IMR-90 (cell line): ENCODE results near the gene ALX4. TPM values are rescaled to one million over a fixed set of nuclear protein-coding genes. Genes with fewer than 3 reads are reported as not detected.

ENCODE experiments used
- ATAC-seq: fragments of 200-7000 bp; cut with Tn5 transposase; 2 replicates; pipeline ENCODE4 v1.9.1; 2020; ENCODE audit warnings: low read depth, mild to moderate bottlenecking, moderate library complexity
- BruUV-seq: library from RNA; stranded (reverse); fragments of 400-500 nt; replicated peaks from 2 replicates; lab custom pipeline; 2021; lab: Mats Ljungman, UMichigan
- CTCF ChIA-PET: fragments of 300-600 bp; formaldehyde crosslinking; extraction: SDS; loops from one replicate; lab custom pipeline; 2021; ENCODE audit warnings: antibody characterized with exemption; lab: Yijun Ruan, JAX
- POLR2A ChIA-PET: fragments of 300-600 bp; sonication (Branson Sonifier 250); formaldehyde crosslinking; loops from one replicate; lab custom pipeline; 2022; ENCODE audit warnings: antibody characterized with exemption; ENCODE audit not compliant: unreplicated experiment; lab: Charles Lee
- DNase-seq: peaks from one replicate; pipeline ENCODE4 v3.0.0; 2013
- H2AFZ ChIP-seq: replicated peaks from 2 replicates; pipeline ENCODE3; 2013; ENCODE audit warnings: low read length, mild to moderate bottlenecking; ENCODE audit not compliant: poor library complexity
- H2AK5ac ChIP-seq: 2 replicates; pipeline ENCODE4 v1.6.1; 2013; ENCODE audit warnings: low read depth, low read length, inconsistent platforms
- H2AK9ac ChIP-seq: replicated peaks from 2 replicates; pipeline ENCODE3; 2013; ENCODE audit warnings: mild to moderate bottlenecking, low read depth, low read length, moderate library complexity; ENCODE audit not compliant: poor library complexity
- H2BK120ac ChIP-seq: 2 replicates; pipeline ENCODE4 v1.6.1; 2013; ENCODE audit warnings: low read depth, low read length, inconsistent platforms
- H2BK15ac ChIP-seq: 3 replicates; pipeline ENCODE4 v1.6.1; 2013; ENCODE audit warnings: low read depth, low read length, inconsistent platforms
- H2BK20ac ChIP-seq: 2 replicates; pipeline ENCODE4 v1.6.1; 2013; ENCODE audit warnings: low read depth, mild to moderate bottlenecking, inconsistent platforms, low read length, moderate library complexity
- H2BK5ac ChIP-seq: 2 replicates; pipeline ENCODE4 v1.6.1; 2013; ENCODE audit warnings: mild to moderate bottlenecking, low read depth, low read length, inconsistent platforms; ENCODE audit not compliant: poor library complexity, severe bottlenecking
- H3K14ac ChIP-seq: replicated peaks from 2 replicates; pipeline ENCODE4 v1.6.1; 2013; ENCODE audit warnings: low read depth, low read length, inconsistent platforms
- H3K18ac ChIP-seq: 2 replicates; pipeline ENCODE4 v1.6.1; 2013; ENCODE audit warnings: low read depth, low read length, control low read depth
- H3K23ac ChIP-seq: 2 replicates; pipeline ENCODE4 v1.6.1; 2013; ENCODE audit warnings: low read depth, low read length, inconsistent platforms
- H3K27ac ChIP-seq: 2 replicates; pipeline ENCODE4 v1.5.1; 2013; ENCODE audit warnings: mild to moderate bottlenecking, control low read depth, low read length; ENCODE audit not compliant: insufficient read depth
- H3K27me3 ChIP-seq: 2 replicates; pipeline ENCODE4 v1.6.1; 2013; ENCODE audit warnings: low read length; ENCODE audit not compliant: control insufficient read depth, insufficient read depth
- H3K36me3 ChIP-seq: 2 replicates; pipeline ENCODE4 v1.6.1; 2013; ENCODE audit warnings: low read length, mixed read lengths; ENCODE audit not compliant: control insufficient read depth, insufficient read depth
- H3K4ac ChIP-seq: 2 replicates; pipeline ENCODE4 v1.6.1; 2013; ENCODE audit warnings: low read depth, low read length, inconsistent platforms
- H3K4me1 ChIP-seq: 2 replicates; pipeline ENCODE4 v1.6.1; 2013; ENCODE audit warnings: low read length, mixed read lengths; ENCODE audit not compliant: control insufficient read depth, insufficient read depth
- H3K4me2 ChIP-seq: 2 replicates; pipeline ENCODE4 v1.6.1; 2013; ENCODE audit warnings: low read depth, mild to moderate bottlenecking, control low read depth, low read length, moderate library complexity
- H3K4me3 ChIP-seq: 2 replicates; pipeline ENCODE4 v1.5.1; 2013; ENCODE audit warnings: low read depth, mild to moderate bottlenecking, control low read depth, low read length, moderate library complexity; ENCODE audit not compliant: insufficient read depth
- H3K56ac ChIP-seq: 2 replicates; pipeline ENCODE4 v1.6.1; 2013; ENCODE audit warnings: low read length, inconsistent platforms; ENCODE audit not compliant: insufficient read depth; ENCODE audit errors: extremely low read depth
- H3K79me1 ChIP-seq, 2 experiments: 2 replicates each; pipeline ENCODE4 v1.6.1; 2013; ENCODE audit warnings: low read length in 2 of 2, inconsistent platforms in 1 of 2, low read depth in 1 of 2
- H3K9ac ChIP-seq: 2 replicates; pipeline ENCODE4 v1.6.1; 2013; ENCODE audit warnings: low read depth, low read length, control low read depth
- H3K9me1 ChIP-seq: 2 replicates; pipeline ENCODE4 v1.6.1; 2013; ENCODE audit warnings: low read length, inconsistent platforms; ENCODE audit not compliant: insufficient read depth
- H3K9me3 ChIP-seq: 2 replicates; pipeline ENCODE4 v1.6.1; 2013; ENCODE audit warnings: low read length; ENCODE audit not compliant: control insufficient read depth, insufficient read depth
- H4K20me1 ChIP-seq: 2 replicates; pipeline ENCODE4 v1.6.1; 2013; ENCODE audit warnings: low read length, inconsistent platforms; ENCODE audit not compliant: insufficient read depth
- H4K5ac ChIP-seq: 2 replicates; pipeline ENCODE4 v1.6.1; 2013; ENCODE audit warnings: mild to moderate bottlenecking, low read depth, low read length, control low read depth
- H4K8ac ChIP-seq, 2 experiments: 2 replicates each; pipeline ENCODE4 v1.6.1; 2013; ENCODE audit warnings: low read depth in 2 of 2, low read length in 2 of 2, control low read depth in 1 of 2, inconsistent platforms in 1 of 2
- H4K91ac ChIP-seq: 2 replicates; pipeline ENCODE4 v1.6.1; 2013; ENCODE audit warnings: low read depth, low read length, inconsistent platforms; ENCODE audit not compliant: insufficient read depth
- MAZ ChIP-seq: IDR thresholded peaks from 2 replicates; pipeline ENCODE4 v1.6.1; 2012; ENCODE audit warnings: low read depth, mild to moderate bottlenecking, low read length, improper control_type of control experiment, moderate library complexity, borderline replicate concordance
- NFE2L2 ChIP-seq: fragments of 150-350 bp; IDR thresholded peaks from 2 replicates; pipeline ENCODE4 v1.6.1; 2016; ENCODE audit warnings: low read depth, mild to moderate bottlenecking, low read length
- POLR2A ChIP-seq: IDR thresholded peaks from 2 replicates; pipeline ENCODE4 v1.6.1; 2012; ENCODE audit warnings: mild to moderate bottlenecking, low read depth, low read length
- RAD21 ChIP-seq: IDR thresholded peaks from 2 replicates; pipeline ENCODE4 v1.6.1; 2012; ENCODE audit warnings: low read length, improper control_type of control experiment
- WGBS, 2 experiments: methylation state at CpG; one replicate each; pipeline versions ENCODE4 v1.1.5 to v1.1.7; 2013; ENCODE audit warnings: missing lambda C conversion rate in 2 of 2; ENCODE audit not compliant: insufficient read length in 1 of 2; ENCODE audit errors: extremely low coverage in 2 of 2; 5-methylcytosine and 5-hydroxymethylcytosine counted together
- dilution Hi-C: fragments of 300-500 bp; cut with HindIII; formaldehyde crosslinking; loops from one replicate; pipeline ENCODE4 v1.14.3; 2018; ENCODE audit warnings: low sequenced_read_pairs; ENCODE audit not compliant: unreplicated experiment
- in situ Hi-C: fragments of 300-500 bp; cut with MboI; formaldehyde crosslinking; loops from 3 replicates; pipeline ENCODE4 v1.14.3; 2019; ENCODE audit warnings: low sequenced_read_pairs, inconsistent platforms, mixed read lengths
- intact Hi-C: fragments of 100-400 bp; cut with micrococcal nuclease; formaldehyde crosslinking; loops from 2 replicates; pipeline ENCODE4 v1.10.0; 2022
- polyA plus RNA-seq, 3 experiments: library from polyadenylated mRNA; depleted of rRNA; stranded (reverse); fragments of >200 nt; gene quantifications; 2 replicates each; pipeline ENCODE4 v1.2.3, GENCODE V29; 2012; ENCODE audit warnings: low replicate concordance in 1 of 3
- total RNA-seq: library from RNA; depleted of rRNA; stranded (reverse); fragments of >200 nt; gene quantifications from 2 replicates; pipeline ENCODE4 v1.2.3, GENCODE V29; 2012
- TF ChIP-seq, protein P1 (sequence below): fragments of 150-350 bp; IDR thresholded peaks from 2 replicates; pipeline ENCODE4 v1.6.1; 2016; ENCODE audit warnings: low read depth, mild to moderate bottlenecking, low read length, moderate library complexity, borderline replicate concordance

ALX4 gene
- total and polyA plus RNA-seq, 2 of the 4 experiments (the other 2 are of a cell fraction): not detected

DNA sequence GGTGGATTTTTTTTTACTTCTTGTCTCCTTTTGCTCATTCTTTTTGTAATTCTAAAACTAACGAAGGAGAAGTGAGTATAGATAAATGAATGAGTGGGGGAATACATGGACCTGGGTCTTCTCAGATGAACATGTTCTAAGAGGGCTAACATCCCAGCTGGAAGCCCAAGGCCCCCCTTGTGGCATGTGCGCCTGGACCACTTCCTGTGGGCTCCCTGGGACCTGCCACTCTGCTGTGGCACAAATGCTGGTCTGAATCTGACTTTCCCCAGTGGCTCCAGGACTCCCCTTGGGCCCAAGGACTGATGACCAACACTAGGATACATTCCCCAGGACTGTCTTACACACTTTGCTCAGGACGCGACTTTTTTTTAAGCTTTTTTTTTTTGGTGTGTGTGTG is 32.7 kb upstream of the ALX4 start:
- Histone ChIP-seq H2AK5ac (no peak overlapping the region), H4K20me1 (no peaks in the 10 kb centered on the region), H3K9me3 (no peaks in the 10 kb centered on the region), H4K91ac (no peak overlapping the region), H3K9ac (no peak overlapping the region), H3K56ac (no peak overlapping the region), H3K27me3 (peaks cover 53% of the 10 kb centered on the region), H3K27ac (no peak overlapping the region), H3K4ac (no peak overlapping the region), H3K79me1 (no peaks in the 10 kb centered on the region), H3K23ac (no peak overlapping the region), H4K8ac (no peak overlapping the region), H4K5ac (no peak overlapping the region), H2BK120ac (no peak overlapping the region), H3K9me1 (no peaks in the 10 kb centered on the region), H2BK5ac (no peak overlapping the region), H2BK20ac (no peak overlapping the region), H3K14ac (no peak overlapping the region), H2AK9ac (no peak overlapping the region), H2BK15ac (no peak overlapping the region), H3K18ac (no peak overlapping the region), H2AFZ (no peak overlapping the region), H3K4me2 (no peak overlapping the region), H3K4me3 (no peak overlapping the region), H3K4me1 (no peaks in the 10 kb centered on the region), H3K36me3 (no peaks in the 10 kb centered on the region)
- ATAC-seq: no peak
- ChIA-PET CTCF (no interaction called here), POLR2A (no interaction called here)
- dilution Hi-C loops (no loop called here), in situ Hi-C loops (no loop called here), intact Hi-C loops (no loop called here)
- no CpG with 5 or more reads among the region's 4 CpGs for WGBS, 2 experiments
- no peak for DNase-seq
- BruUV-seq: no TSS peak
- TF ChIP-seq POLR2A (no peak), RAD21 (no peak), MAZ (no peak), NFE2L2 (no peak)
- TF ChIP-seq, protein P1, sequence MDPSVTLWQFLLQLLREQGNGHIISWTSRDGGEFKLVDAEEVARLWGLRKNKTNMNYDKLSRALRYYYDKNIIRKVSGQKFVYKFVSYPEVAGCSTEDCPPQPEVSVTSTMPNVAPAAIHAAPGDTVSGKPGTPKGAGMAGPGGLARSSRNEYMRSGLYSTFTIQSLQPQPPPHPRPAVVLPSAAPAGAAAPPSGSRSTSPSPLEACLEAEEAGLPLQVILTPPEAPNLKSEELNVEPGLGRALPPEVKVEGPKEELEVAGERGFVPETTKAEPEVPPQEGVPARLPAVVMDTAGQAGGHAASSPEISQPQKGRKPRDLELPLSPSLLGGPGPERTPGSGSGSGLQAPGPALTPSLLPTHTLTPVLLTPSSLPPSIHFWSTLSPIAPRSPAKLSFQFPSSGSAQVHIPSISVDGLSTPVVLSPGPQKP: no peak
